GM06990 (cell line): ENCODE data around the gene RNF2.

ENCODE experiments used
- DNase-seq: peaks from one replicate; pipeline ENCODE4 v3.0.0-alpha.2; 2011; ENCODE audit not compliant: insufficient read length; ENCODE audit errors: extremely low read depth
- H3K27me3 ChIP-seq: replicated peaks from 2 replicates; pipeline ENCODE4 v1.6.0; 2011; ENCODE audit warnings: low read length; ENCODE audit not compliant: control insufficient read depth, insufficient read depth
- H3K36me3 ChIP-seq: 2 replicates; pipeline ENCODE4 v1.5.1; 2011; ENCODE audit warnings: low read length; ENCODE audit not compliant: control insufficient read depth, insufficient read depth
- H3K4me3 ChIP-seq: replicated peaks from 2 replicates; pipeline ENCODE4 v1.5.1; 2011; ENCODE audit warnings: low read depth, mild to moderate bottlenecking, control low read depth, low read length
- CTCF ChIP-seq: IDR thresholded peaks from 2 replicates; pipeline ENCODE4 v1.5.1; 2011; ENCODE audit warnings: low read length, control low read depth, mild to moderate bottlenecking, inconsistent platforms; ENCODE audit not compliant: insufficient read depth, poor library complexity, severe bottlenecking

RNF2 gene

GRCh38 chr1:185129708-185130107, 84.3 kb downstream of the RNF2 start:
- DNase-seq = no peak
- Histone ChIP-seq H3K4me3 (no peak overlapping the region), H3K27me3 (no peaks in the 10 kb centered on the region), H3K36me3 (peaks cover 1% of the 10 kb centered on the region)
- TF ChIP-seq CTCF = no peak

- no peak for DNase-seq
- H3K27me3 ChIP-seq = no peaks in the 10 kb centered on the region
- H3K4me3 ChIP-seq = no peak overlapping the region
- TF ChIP-seq CTCF = no peak
- peaks cover 1% of the 10 kb centered on the region; the same call in 1 of the 2 replicates for H3K36me3 ChIP-seq
Observed at GRCh38 chr1:185132534-185132933, 87.2 kb downstream of the RNF2 start.

GRCh38 chr1:185137896-185138545, 92.7 kb downstream of the RNF2 start:
- Histone ChIP-seq H3K36me3 (no peaks in the 10 kb centered on the region), H3K4me3 (no peak overlapping the region), H3K27me3 (no peaks in the 10 kb centered on the region)
- no peak for TF ChIP-seq CTCF
- no peak for DNase-seq

- H3K36me3 ChIP-seq = no peaks in the 10 kb centered on the region
- H3K4me3 ChIP-seq = no peak overlapping the region
- TF ChIP-seq CTCF = no peak
- H3K27me3 ChIP-seq = no peaks in the 10 kb centered on the region
- no peak for DNase-seq
Observed at GRCh38 chr1:185139246-185139645, 93.9 kb downstream of the RNF2 start.

GRCh38 chr1:185144233-185144632, 98.9 kb downstream of the RNF2 start:
- no peak for DNase-seq
- Histone ChIP-seq H3K27me3 (no peaks in the 10 kb centered on the region), H3K4me3 (no peak overlapping the region), H3K36me3 (peaks cover 1% of the 10 kb centered on the region; the same call in 1 of the 2 replicates)
- TF ChIP-seq CTCF = no peak

- H3K36me3 ChIP-seq = peaks cover 5% of the 10 kb centered on the region
- DNase-seq = no peak
- no peak overlapping the region for H3K4me3 ChIP-seq
- no peak for TF ChIP-seq CTCF
- no peaks in the 10 kb centered on the region for H3K27me3 ChIP-seq
Observed at GRCh38 chr1:185151215-185151614, 105.9 kb downstream of the RNF2 start.
